NCI-H69 (cell line): ENCODE data around the gene PRKCQ.
"Not testable (repeated sequence)": the region's sequence is repeated elsewhere in the genome, so short reads cannot be mapped to it uniquely, and the experiment has no call there.

Experiments
- DNase-seq: peaks from one replicate; lab custom pipeline; 2025; lab: John Stamatoyannopoulos, UW

The PRKCQ gene

GRCh38 chr10:6491841-6492609 lies 88.1 kb downstream of the PRKCQ start:
- DNase-seq: no peak

- no peak for DNase-seq
Observed at GRCh38 chr10:6490614-6491013, 89.5 kb downstream of the PRKCQ start.

GRCh38 chr10:6487920-6488319 lies 92.2 kb downstream of the PRKCQ start:
- no peak for DNase-seq

GRCh38 chr10:6486309-6486708 lies 93.8 kb downstream of the PRKCQ start:
- no peak for DNase-seq

- no peak for DNase-seq
Observed at GRCh38 chr10:6482737-6483357, 97.2 kb downstream of the PRKCQ start.

GRCh38 chr10:6478722-6479121 lies 101.4 kb downstream of the PRKCQ start:
- no peak for DNase-seq

GRCh38 chr10:6476989-6477388 lies 103.1 kb downstream of the PRKCQ start:
- DNase-seq: no peak

GRCh38 chr10:6474871-6475270 lies 105.2 kb downstream of the PRKCQ start:
- DNase-seq: no peak

- DNase-seq: no peak
Observed at GRCh38 chr10:6473901-6474370, 106.1 kb downstream of the PRKCQ start.

- DNase-seq: no peak
Observed at GRCh38 chr10:6473430-6473829, 106.6 kb downstream of the PRKCQ start.

- not testable (repeated sequence) for DNase-seq
Observed at GRCh38 chr10:6472710-6473005, 107.4 kb downstream of the PRKCQ start.

GRCh38 chr10:6470894-6471618 lies 109.0 kb downstream of the PRKCQ start:
- DNase-seq: no peak

- no peak for DNase-seq
Observed at GRCh38 chr10:6469661-6470060, 110.4 kb downstream of the PRKCQ start.

GRCh38 chr10:6465854-6466601 lies 114.0 kb downstream of the PRKCQ start:
- no peak for DNase-seq

- DNase-seq: no peak
Observed at GRCh38 chr10:6465437-6465836, 114.6 kb downstream of the PRKCQ start.

GRCh38 chr10:6464862-6465430 lies 115.1 kb downstream of the PRKCQ start:
- DNase-seq: no peak

GRCh38 chr10:6463366-6463765 lies 116.7 kb downstream of the PRKCQ start:
- no peak for DNase-seq

- no peak for DNase-seq
Observed at GRCh38 chr10:6461961-6462360, 118.1 kb downstream of the PRKCQ start.

- no peak for DNase-seq
Observed at GRCh38 chr10:6460861-6461409, 119.1 kb downstream of the PRKCQ start.

GRCh38 chr10:6458814-6459213 lies 121.3 kb downstream of the PRKCQ start:
- DNase-seq: no peak

- no peak for DNase-seq
Observed at GRCh38 chr10:6457376-6457775, 122.7 kb downstream of the PRKCQ start.

GRCh38 chr10:6456067-6456466 lies 124.0 kb downstream of the PRKCQ start:
- DNase-seq: no peak
